Natural killer cell treated with Interleukin-12 subunit alpha and Interleukin-12 subunit beta and Interleukin-15 and Interleukin-18, amount 100 ng/mL, for 72 hours (primary cell): ENCODE data around the gene TENT5A. TPM values are rescaled to one million over a fixed set of nuclear protein-coding genes. Genes with fewer than 3 reads are reported as not detected.
A peak's percentile ranks its signal among the peaks of the same experiment; 100 is the strongest.
"Not testable (repeated sequence)": the region's sequence is repeated elsewhere in the genome, so short reads cannot be mapped to it uniquely, and the experiment has no call there.

ENCODE experiments used
- ATAC-seq, 2 donors: fragments of 150-1000 bp; cut with Tn5 transposase in 1 of 2; sonication (Bioruptor Pico), chemical (Tn5 transposase) in 1 of 2; 2 replicates each; pipeline ENCODE4 v1.10.0; 2021
- DNase-seq: peaks from one replicate; pipeline ENCODE4 v3.0.0; 2022; ENCODE audit warnings: low spot score
- H3K27ac Mint-ChIP-seq, 2 donors: 1 replicate in 1 of 2; 2 replicates in 1 of 2; pipeline ENCODE4 v1.8.0; 2022; ENCODE audit warnings: mixed read lengths in 2 of 2, mild to moderate bottlenecking in 1 of 2, moderate library complexity in 1 of 2
- H3K27me3 Mint-ChIP-seq, 2 donors: 1 replicate in 1 of 2; 2 replicates in 1 of 2; pipeline ENCODE4 v1.8.0; 2022; ENCODE audit warnings: mixed read lengths in 2 of 2
- H3K36me3 Mint-ChIP-seq: one replicate; pipeline ENCODE4 v1.8.0; 2022; ENCODE audit warnings: mixed read lengths
- H3K4me1 Mint-ChIP-seq, 2 donors: 1 replicate in 1 of 2; 2 replicates in 1 of 2; pipeline ENCODE4 v1.8.0; 2022; ENCODE audit warnings: low read depth in 2 of 2, mixed read lengths in 2 of 2, mild to moderate bottlenecking in 1 of 2
- H3K4me3 Mint-ChIP-seq: one replicate; pipeline ENCODE4 v1.8.0; 2022; ENCODE audit warnings: mixed read lengths
- H3K9me3 Mint-ChIP-seq: 2 replicates; pipeline ENCODE4 v1.8.0; 2022; ENCODE audit warnings: mixed read lengths
- total RNA-seq, 2 donors: library from RNA; stranded (reverse); gene quantifications; one replicate each; pipeline ENCODE4 v1.2.3, GENCODE V29; 2022

The TENT5A gene
- total RNA-seq, 2 donors from 2014 or later, result 1.5 to 8.6 TPM

GRCh38 chr6:81785377-81785776 lies 32.9 kb upstream of the TENT5A start:
- peaks cover 4% of the 10 kb centered on the region for H3K9me3 Mint-ChIP-seq
- no peaks in the 10 kb centered on the region for H3K36me3 Mint-ChIP-seq
- no peak overlapping the region for H3K4me3 Mint-ChIP-seq
- DNase-seq (no peak), ATAC-seq (no peak)
- H3K4me1 Mint-ChIP-seq, result no peaks in the 10 kb centered on the region
- peaks cover 0 to 4% of the 10 kb centered on the region in 2 donors for H3K27me3 Mint-ChIP-seq
- H3K27ac Mint-ChIP-seq, result no peak overlapping the region

- peaks cover 4% of the 10 kb centered on the region for H3K9me3 Mint-ChIP-seq
- no peaks in the 10 kb centered on the region for H3K27me3 Mint-ChIP-seq
- H3K36me3 Mint-ChIP-seq, result no peaks in the 10 kb centered on the region
- no peaks in the 10 kb centered on the region for H3K4me1 Mint-ChIP-seq
- ATAC-seq, result no peak
- H3K4me3 Mint-ChIP-seq, result no peak overlapping the region
- DNase-seq, result no peak
- H3K27ac Mint-ChIP-seq, result no peak overlapping the region
These were observed 31.4 kb upstream of the TENT5A start for GRCh38 chr6:81783893-81784292.

- ATAC-seq (no peak), DNase-seq (no peak)
- H3K36me3 Mint-ChIP-seq, result no peaks in the 10 kb centered on the region
- H3K27me3 Mint-ChIP-seq, result no peaks in the 10 kb centered on the region
- H3K4me1 Mint-ChIP-seq, result no peaks in the 10 kb centered on the region
- H3K4me3 Mint-ChIP-seq, result no peak overlapping the region
- H3K9me3 Mint-ChIP-seq, result peaks cover 4% of the 10 kb centered on the region
- H3K27ac Mint-ChIP-seq, result no peak overlapping the region
These were observed 29.1 kb upstream of the TENT5A start for GRCh38 chr6:81781624-81782023.

- Mint-ChIP-seq H3K36me3 (no peaks in the 10 kb centered on the region), H3K9me3 (peaks cover 4% of the 10 kb centered on the region), H3K4me1 (peaks cover 6 to 8% of the 10 kb centered on the region in 2 donors), H3K27me3 (peaks cover 0 to 4% of the 10 kb centered on the region in 2 donors), H3K4me3 (no peak overlapping the region), H3K27ac (no peak overlapping the region)
- DNase-seq (no peak), ATAC-seq (peak in 1 of 2 donors; percentile 18)
These were observed 25.2 kb upstream of the TENT5A start for GRCh38 chr6:81777586-81778268.

- not testable (repeated sequence) for ATAC-seq
These were observed 23.7 kb upstream of the TENT5A start for GRCh38 chr6:81776219-81776618.

GRCh38 chr6:81774542-81774941 lies 22.1 kb upstream of the TENT5A start:
- no peak for ATAC-seq
- no peak for DNase-seq
- Mint-ChIP-seq H3K36me3 (no peaks in the 10 kb centered on the region), H3K4me3 (no peak overlapping the region), H3K27me3 (peaks cover 0 to 4% of the 10 kb centered on the region in 2 donors), H3K9me3 (no peaks in the 10 kb centered on the region), H3K4me1 (peaks cover 7 to 12% of the 10 kb centered on the region in 2 donors), H3K27ac (no peak overlapping the region)

More at GRCh38 chr6:81776219-81776618, 23.7 kb upstream of the TENT5A start:
- H3K36me3 Mint-ChIP-seq, H3K4me3 Mint-ChIP-seq, H3K9me3 Mint-ChIP-seq, H3K4me1 Mint-ChIP-seq, DNase-seq, H3K27ac Mint-ChIP-seq, H3K27me3 Mint-ChIP-seq: not testable (repeated sequence)

GRCh38 chr6:81773887-81774286 lies 21.4 kb upstream of the TENT5A start:
- Mint-ChIP-seq H3K36me3 (no peaks in the 10 kb centered on the region), H3K4me3 (no peak overlapping the region), H3K4me1 (peaks cover 7 to 12% of the 10 kb centered on the region in 2 donors), H3K27ac (no peak overlapping the region), H3K9me3 (no peaks in the 10 kb centered on the region), H3K27me3 (peaks cover 0 to 4% of the 10 kb centered on the region in 2 donors)
- ATAC-seq, result no peak
- no peak for DNase-seq

- DNase-seq, result no peak
- no peaks in the 10 kb centered on the region for H3K9me3 Mint-ChIP-seq
- no peak overlapping the region for H3K4me3 Mint-ChIP-seq
- no peaks in the 10 kb centered on the region for H3K36me3 Mint-ChIP-seq
- H3K27ac Mint-ChIP-seq, result no peak overlapping the region
- H3K4me1 Mint-ChIP-seq, result peaks cover 7 to 12% of the 10 kb centered on the region in 2 donors
- H3K27me3 Mint-ChIP-seq, result peaks cover 0 to 4% of the 10 kb centered on the region in 2 donors
- peak; percentile 91 to 92 for ATAC-seq
These were observed 20.3 kb upstream of the TENT5A start for GRCh38 chr6:81772741-81773140.

GRCh38 chr6:81771097-81771496 lies 18.6 kb upstream of the TENT5A start:
- Mint-ChIP-seq H3K9me3 (no peaks in the 10 kb centered on the region), H3K4me3 (no peak overlapping the region), H3K27me3 (peaks cover 5% of the 10 kb centered on the region in 2 donors), H3K36me3 (no peaks in the 10 kb centered on the region), H3K4me1 (peaks cover 7 to 17% of the 10 kb centered on the region in 2 donors), H3K27ac (no peak overlapping the region)
- ATAC-seq, result no peak
- DNase-seq, result no peak

- Mint-ChIP-seq H3K27ac (no peak overlapping the region), H3K4me1 (peaks cover 7 to 17% of the 10 kb centered on the region in 2 donors), H3K27me3 (peaks cover 7 to 9% of the 10 kb centered on the region in 2 donors), H3K9me3 (no peaks in the 10 kb centered on the region), H3K4me3 (no peak overlapping the region), H3K36me3 (no peaks in the 10 kb centered on the region)
- ATAC-seq (no peak), DNase-seq (no peak)
These were observed 17.9 kb upstream of the TENT5A start for GRCh38 chr6:81770381-81770780.

- no peaks in the 10 kb centered on the region for H3K9me3 Mint-ChIP-seq
- H3K27ac Mint-ChIP-seq, result no peak overlapping the region
These were observed 17.3 kb upstream of the TENT5A start for GRCh38 chr6:81769824-81770223.

GRCh38 chr6:81768150-81768942 lies 15.9 kb upstream of the TENT5A start:
- H3K4me3 Mint-ChIP-seq, result no peak overlapping the region
- peaks cover 9 to 16% of the 10 kb centered on the region in 2 donors for H3K27me3 Mint-ChIP-seq
- no peaks in the 10 kb centered on the region for H3K36me3 Mint-ChIP-seq
- H3K27ac Mint-ChIP-seq, result no peak overlapping the region
- ATAC-seq, result no peak
- peaks cover 7 to 15% of the 10 kb centered on the region in 2 donors for H3K4me1 Mint-ChIP-seq
- H3K9me3 Mint-ChIP-seq, result no peaks in the 10 kb centered on the region
- no peak for DNase-seq

More at GRCh38 chr6:81769824-81770223, 17.3 kb upstream of the TENT5A start:
- no peaks in the 10 kb centered on the region for H3K36me3 Mint-ChIP-seq
- ATAC-seq (no peak), DNase-seq (no peak)
- no peak overlapping the region for H3K4me3 Mint-ChIP-seq
- peaks cover 10 to 14% of the 10 kb centered on the region in 2 donors for H3K27me3 Mint-ChIP-seq
- peaks cover 7 to 17% of the 10 kb centered on the region in 2 donors for H3K4me1 Mint-ChIP-seq

- H3K4me3 Mint-ChIP-seq, result no peak overlapping the region
- no peaks in the 10 kb centered on the region for H3K9me3 Mint-ChIP-seq
These were observed 14.8 kb upstream of the TENT5A start for GRCh38 chr6:81767163-81767891.

More at GRCh38 chr6:81767163-81767891, 14.8 kb upstream of the TENT5A start:
- ATAC-seq, result no peak
- H3K4me1 Mint-ChIP-seq, result peaks cover 0 to 8% of the 10 kb centered on the region in 2 donors
- peaks cover 9 to 16% of the 10 kb centered on the region in 2 donors for H3K27me3 Mint-ChIP-seq
- no peak for DNase-seq
- H3K27ac Mint-ChIP-seq, result no peak overlapping the region
- H3K36me3 Mint-ChIP-seq, result no peaks in the 10 kb centered on the region
